Measurements from ENCODE around the gene FKBP15. TPM values are rescaled to one million over a fixed set of nuclear protein-coding genes. Genes with fewer than 3 reads are reported as not detected.

Gene FKBP15
- total and polyA plus RNA-seq, 2 of the 4 experiments (the other 2 are of a cell fraction), result 20.4 to 25.5 TPM

GRCh38 chr9:113178087-113178486, 43.0 kb downstream of the FKBP15 start:
- dilution Hi-C loops (cut with HindIII; ENCODE audit: low sequenced_read_pairs, unreplicated experiment), result no loop called here
- POLR2A ChIA-PET (ENCODE audit: unreplicated experiment), result no interaction called here

More at GRCh38 chr9:113178087-113178486, 43.0 kb downstream of the FKBP15 start:
- H3K56ac ChIP-seq (ENCODE audit: extremely low read depth, insufficient read depth, low read length), result no peak overlapping the region
- WGBS, 2 experiments (ENCODE audit: extremely low coverage in 2 of 2, insufficient read length in 1 of 2), result no CpG with 5 or more reads among the region's 1 CpG
- no peak overlapping the region for H3K4me3 ChIP-seq (ENCODE audit: insufficient read depth, low read depth, low read length)
- no peak overlapping the region; the same call in 1 of the 2 replicates for H3K23ac ChIP-seq (ENCODE audit: low read depth, low read length)
- in situ Hi-C loops (cut with MboI; ENCODE audit: low sequenced_read_pairs) (no loop called here), intact Hi-C loops (cut with micrococcal nuclease) (no loop called here)
- H3K9ac ChIP-seq (ENCODE audit: low read depth, low read length), result no peak overlapping the region
- H3K4me2 ChIP-seq (ENCODE audit: low read depth, low read length), result no peak overlapping the region
- ATAC-seq (ENCODE audit: low read depth) (peak; percentile 80), DNase-seq (peak; percentile 66)
- peak overlapping the region; percentile 37; the same call in 1 of the 2 replicates for H2BK20ac ChIP-seq (ENCODE audit: low read depth, low read length)
- no peak overlapping the region for H2AFZ ChIP-seq (replicated peaks; ENCODE audit: low read length, poor library complexity)
- no peak overlapping the region for H4K5ac ChIP-seq (ENCODE audit: low read depth, low read length)
- no peak overlapping the region for H3K27ac ChIP-seq (ENCODE audit: insufficient read depth, low read length)
- H3K9me3 ChIP-seq (ENCODE audit: control insufficient read depth, insufficient read depth, low read length), result no peaks in the 10 kb centered on the region
- no peak overlapping the region; the same call in 1 of the 2 replicates for H3K14ac ChIP-seq (replicated peaks; ENCODE audit: low read depth, low read length)
- H2AK9ac ChIP-seq (replicated peaks; ENCODE audit: low read depth, low read length, poor library complexity), result no peak overlapping the region
- H4K20me1 ChIP-seq (ENCODE audit: insufficient read depth, low read length), result no peaks in the 10 kb centered on the region; the same call in 1 of the 2 replicates
- CTCF ChIA-PET, result interaction anchor here (0.5 to 1.5 kb wide), 2 partner anchors 25 to 97 kb away, joined by 3 read pairs; no protein-coding TSS in a partner anchor
- peak overlapping the region; percentile 74; the same call in 1 of the 2 replicates for H2BK120ac ChIP-seq (ENCODE audit: low read depth, low read length)
- H3K27me3 ChIP-seq (ENCODE audit: control insufficient read depth, insufficient read depth, low read length), result no peaks in the 10 kb centered on the region
- peak overlapping the region in 1 of 2 experiments; percentile 73; a peak in 2 of 4 replicates for H4K8ac ChIP-seq (ENCODE audit: low read depth in 2 of 2, low read length in 2 of 2)
- peaks cover 7 to 9% of the 10 kb centered on the region in 2 experiments; a peak in 3 of 4 replicates for H3K79me1 ChIP-seq (ENCODE audit: low read depth in 1 of 2, low read length in 2 of 2)
- peak overlapping the region; percentile 25; the same call in 1 of the 2 replicates for H3K4ac ChIP-seq (ENCODE audit: low read depth, low read length)
- no peak overlapping the region for H3K18ac ChIP-seq (ENCODE audit: low read depth, low read length)
- no peak for TF ChIP-seq CEBPB (IDR thresholded peaks at IDR 0.05; ENCODE audit: low read depth, low read length)
- no peak for TF ChIP-seq MAFK (IDR thresholded peaks at IDR 0.05; ENCODE audit: low read depth, low read length)
- TF ChIP-seq POLR2A (IDR thresholded peaks at IDR 0.05; ENCODE audit: low read depth, low read length), result no peak
- TF ChIP-seq RCOR1 (IDR thresholded peaks at IDR 0.05; ENCODE audit: insufficient replicate concordance, low read length), result no peak
- TF ChIP-seq CHD1 (IDR thresholded peaks at IDR 0.05; ENCODE audit: low read depth, low read length), result no peak
- no peak for TF ChIP-seq ELK1 (IDR thresholded peaks at IDR 0.05; ENCODE audit: borderline replicate concordance, low read depth, low read length)
- TF ChIP-seq SMC3 (IDR thresholded peaks at IDR 0.05; ENCODE audit: low read depth, low read length), result no peak
- no peak for TF ChIP-seq RFX5 (IDR thresholded peaks at IDR 0.05; ENCODE audit: low read depth, low read length)
- no peak for TF ChIP-seq USF2 (IDR thresholded peaks at IDR 0.05; ENCODE audit: low read depth, low read length)
- TF ChIP-seq CTCF (conservative IDR thresholded peaks at IDR 0.05; ENCODE audit: low read depth, low read length), result no peak
- no peak for TF ChIP-seq FOS (IDR thresholded peaks at IDR 0.05; ENCODE audit: low read depth, low read length)
- no peak for TF ChIP-seq NFE2L2 (IDR thresholded peaks at IDR 0.05; ENCODE audit: low read depth, low read length)
- TF ChIP-seq RAD21 (IDR thresholded peaks at IDR 0.05; ENCODE audit: low read length), result no peak
- no peak for TF ChIP-seq BHLHE40 (IDR thresholded peaks at IDR 0.05; ENCODE audit: low read depth, low read length)
- H3K36me3 ChIP-seq (ENCODE audit: control insufficient read depth, insufficient read depth, low read length), result peaks cover 36% of the 10 kb centered on the region
- no peak overlapping the region for H2BK15ac ChIP-seq (ENCODE audit: low read depth, low read length)
- 0 out of 2 replicates have a peak overlapping the region, but pooled peaks have one; percentile 16 for H2AK5ac ChIP-seq (ENCODE audit: low read depth, low read length)
- H3K9me1 ChIP-seq (ENCODE audit: insufficient read depth, low read length), result peaks cover 2% of the 10 kb centered on the region; the same call in 1 of the 2 replicates
- BruUV-seq (replicated peaks), result no TSS peak
- H4K91ac ChIP-seq (ENCODE audit: insufficient read depth, low read depth, low read length), result no peak overlapping the region
- H2BK5ac ChIP-seq (ENCODE audit: low read depth, low read length, poor library complexity, severe bottlenecking), result peak overlapping the region; percentile 83
- H3K4me1 ChIP-seq (ENCODE audit: control insufficient read depth, insufficient read depth, low read length), result peaks cover 3% of the 10 kb centered on the region

All from IMR-90 (cell line).